GM12873 (cell line): ENCODE results near the gene LDLRAD4.

Experiments
- TF ChIP-seq, protein P1 (sequence below): IDR thresholded peaks from 2 replicates; pipeline ENCODE4 v1.5.1; 2012; ENCODE audit warnings: low read depth, mild to moderate bottlenecking, moderate library complexity, low read length, control low read depth; ENCODE audit not compliant: insufficient read depth; ENCODE audit errors: missing control alignments

LDLRAD4 gene

DNA sequence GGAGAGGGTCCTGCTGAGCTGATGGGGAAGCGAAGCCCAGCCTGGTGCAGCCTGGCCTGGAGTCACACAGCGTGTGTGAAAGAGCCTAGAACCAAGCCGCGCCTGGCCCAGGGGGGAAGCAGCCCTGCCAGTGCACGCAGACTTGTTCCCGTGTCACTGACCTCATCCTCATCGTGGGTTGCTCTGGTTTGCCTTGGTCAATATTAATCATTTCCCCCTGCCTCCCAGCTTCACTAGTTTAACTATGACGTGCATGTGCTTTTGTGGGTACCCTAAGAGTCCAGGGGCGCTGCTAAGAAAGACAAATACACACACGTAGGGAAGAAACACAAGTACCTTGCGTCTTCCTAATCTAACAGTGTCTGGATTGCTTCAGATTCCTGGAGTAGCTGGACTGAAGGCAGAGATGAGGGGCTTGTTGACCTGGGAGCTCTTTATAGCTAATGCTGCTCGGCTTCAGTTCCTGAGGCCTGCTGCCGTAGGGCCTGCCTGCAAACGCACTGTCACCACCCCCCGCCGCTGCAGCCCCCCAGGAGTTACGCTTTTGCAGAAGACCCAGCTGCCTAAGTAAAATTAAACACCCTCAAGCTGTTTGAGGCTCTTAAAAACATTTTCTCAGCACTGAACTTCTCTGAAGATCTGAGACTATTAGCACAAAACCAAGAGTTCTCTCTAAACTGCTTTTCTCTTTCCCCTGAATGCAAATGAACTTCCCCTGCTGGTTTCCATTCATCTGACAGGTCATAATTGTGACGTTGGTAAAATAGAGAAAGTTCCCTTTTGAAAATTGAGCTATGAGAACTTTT lies 348.6 kb downstream of the LDLRAD4 start:
- TF ChIP-seq, protein P1, sequence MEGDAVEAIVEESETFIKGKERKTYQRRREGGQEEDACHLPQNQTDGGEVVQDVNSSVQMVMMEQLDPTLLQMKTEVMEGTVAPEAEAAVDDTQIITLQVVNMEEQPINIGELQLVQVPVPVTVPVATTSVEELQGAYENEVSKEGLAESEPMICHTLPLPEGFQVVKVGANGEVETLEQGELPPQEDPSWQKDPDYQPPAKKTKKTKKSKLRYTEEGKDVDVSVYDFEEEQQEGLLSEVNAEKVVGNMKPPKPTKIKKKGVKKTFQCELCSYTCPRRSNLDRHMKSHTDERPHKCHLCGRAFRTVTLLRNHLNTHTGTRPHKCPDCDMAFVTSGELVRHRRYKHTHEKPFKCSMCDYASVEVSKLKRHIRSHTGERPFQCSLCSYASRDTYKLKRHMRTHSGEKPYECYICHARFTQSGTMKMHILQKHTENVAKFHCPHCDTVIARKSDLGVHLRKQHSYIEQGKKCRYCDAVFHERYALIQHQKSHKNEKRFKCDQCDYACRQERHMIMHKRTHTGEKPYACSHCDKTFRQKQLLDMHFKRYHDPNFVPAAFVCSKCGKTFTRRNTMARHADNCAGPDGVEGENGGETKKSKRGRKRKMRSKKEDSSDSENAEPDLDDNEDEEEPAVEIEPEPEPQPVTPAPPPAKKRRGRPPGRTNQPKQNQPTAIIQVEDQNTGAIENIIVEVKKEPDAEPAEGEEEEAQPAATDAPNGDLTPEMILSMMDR: no peak

- TF ChIP-seq, protein P1: no peak
Measured at GRCh38 chr18:13568443-13569392, 350.2 kb downstream of the LDLRAD4 start.

- TF ChIP-seq, protein P1: no peak
Measured at GRCh38 chr18:13570216-13570615, 351.7 kb downstream of the LDLRAD4 start.

DNA sequence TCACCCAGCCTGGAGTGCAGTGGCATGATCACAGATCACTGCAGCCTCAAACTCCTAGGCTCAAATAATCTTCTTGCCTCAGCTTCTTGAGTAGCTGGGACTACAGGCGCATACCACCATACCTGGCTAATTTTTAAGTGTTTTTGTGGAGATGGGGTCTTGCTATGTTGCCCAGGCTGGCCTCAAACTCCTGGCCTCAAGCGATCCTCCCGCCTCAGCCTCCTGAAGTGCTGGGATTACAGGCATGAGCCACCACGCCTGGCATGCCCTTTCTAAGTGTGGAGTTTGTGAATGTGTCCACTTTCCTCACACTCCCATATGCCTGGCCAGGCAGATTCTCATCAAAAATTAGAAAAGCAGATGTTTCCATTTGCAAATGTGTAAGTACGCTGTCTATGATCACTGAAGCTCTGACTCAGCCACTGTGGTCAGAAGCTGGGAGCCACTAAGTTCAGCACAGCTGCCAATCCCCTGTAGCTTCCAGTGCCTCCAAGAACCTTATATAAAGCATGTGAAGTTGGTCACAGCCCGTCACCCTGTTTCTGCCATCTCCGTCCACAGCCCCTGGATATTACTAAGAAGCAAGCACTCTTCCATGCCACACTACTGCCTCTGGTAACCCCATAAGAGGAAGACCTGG lies 352.4 kb downstream of the LDLRAD4 start:
- TF ChIP-seq, protein P1: no peak

- TF ChIP-seq, protein P1: no peak
Measured at GRCh38 chr18:13572148-13572547, 353.6 kb downstream of the LDLRAD4 start.

DNA sequence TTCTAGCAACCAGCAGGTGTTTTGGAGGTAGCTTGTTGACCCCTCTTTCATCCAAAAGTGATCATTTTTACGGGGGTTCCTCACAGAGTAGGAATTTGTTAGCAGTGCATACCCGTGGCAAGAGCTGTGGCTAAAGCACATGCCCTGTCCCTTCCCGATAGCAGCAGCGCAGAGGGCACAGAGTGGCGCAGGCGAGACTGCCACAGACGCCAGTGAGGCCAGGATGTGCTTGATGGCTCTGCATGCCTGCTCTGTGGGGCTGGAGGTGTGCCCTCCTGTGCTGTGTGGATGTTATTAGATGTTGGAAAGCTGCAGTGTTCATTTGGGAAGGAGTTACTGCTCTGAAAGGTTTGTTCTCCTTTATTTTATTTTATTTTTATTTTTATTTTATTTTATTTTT lies 354.2 kb downstream of the LDLRAD4 start:
- TF ChIP-seq, protein P1: no peak
